ENCODE measurements around the gene MUC5AC. TPM values are rescaled to one million over a fixed set of nuclear protein-coding genes. Genes with fewer than 3 reads are reported as not detected.

The MUC5AC gene
- total and polyA plus RNA-seq, 2 experiments from 2014 or later, result not detected

GRCh38 chr11:1177020-1177770, 19.4 kb downstream of the MUC5AC start:
- TF ChIP-seq EZH2 (IDR thresholded peaks at IDR 0.05; ENCODE audit: insufficient read depth, poor library complexity, severe bottlenecking), result no peak
- TF ChIP-seq EZH2phosphoT487 (IDR thresholded peaks at IDR 0.05; ENCODE audit: insufficient read depth, low read depth), result no peak
- Histone ChIP-seq H3K9ac (no peak overlapping the region), H4K20me1 (ENCODE audit: insufficient read depth) (no peaks in the 10 kb centered on the region), H3K27me3 (replicated peaks; ENCODE audit: insufficient read depth) (no peaks in the 10 kb centered on the region), H3K9me2 (ENCODE audit: insufficient read depth) (no peaks in the 10 kb centered on the region), H3F3A (ENCODE audit: insufficient read depth) (no peaks in the 10 kb centered on the region), H3K4me1 (ENCODE audit: insufficient read depth) (no peaks in the 10 kb centered on the region), H3K27ac (no peak overlapping the region), H3K9me3 (ENCODE audit: low read depth) (no peaks in the 10 kb centered on the region), H2AFZ (no peak overlapping the region), H3K36me3 (ENCODE audit: low read depth) (no peaks in the 10 kb centered on the region), H3K79me2 (ENCODE audit: insufficient read depth) (no peaks in the 10 kb centered on the region), H3K4me3 (no peak overlapping the region), H3K4me2 (ENCODE audit: unreplicated experiment) (no peak overlapping the region)
- 65 to 68% methylated on average over 29 to 33 of the region's 34 CpGs for WGBS, 2 experiments (ENCODE audit: low coverage in 1 of 2, low lambda C conversion rate in 2 of 2, missing lambda C conversion rate in 2 of 2)
- no peak for DNase-seq
- in situ Hi-C loops (cut with MboI), result no loop called here

GRCh38 chr11:1177771-1178090, 20.0 kb downstream of the MUC5AC start:
- no peak for DNase-seq
- H3K79me2 ChIP-seq (ENCODE audit: insufficient read depth), result no peaks in the 10 kb centered on the region
- no peaks in the 10 kb centered on the region for H3K9me2 ChIP-seq (ENCODE audit: insufficient read depth)
- H3F3A ChIP-seq (ENCODE audit: insufficient read depth), result no peaks in the 10 kb centered on the region
- H3K27ac ChIP-seq, result no peak overlapping the region
- no peak overlapping the region for H2AFZ ChIP-seq
- H3K27me3 ChIP-seq (replicated peaks; ENCODE audit: insufficient read depth), result no peaks in the 10 kb centered on the region
- H4K20me1 ChIP-seq (ENCODE audit: insufficient read depth), result no peaks in the 10 kb centered on the region
- H3K4me3 ChIP-seq, result no peak overlapping the region
- in situ Hi-C loops (cut with MboI), result no loop called here
- H3K4me2 ChIP-seq (ENCODE audit: unreplicated experiment), result no peak overlapping the region
- H3K9me3 ChIP-seq (ENCODE audit: low read depth), result no peaks in the 10 kb centered on the region
- H3K4me1 ChIP-seq (ENCODE audit: insufficient read depth), result no peaks in the 10 kb centered on the region
- WGBS, 2 experiments (ENCODE audit: low coverage in 1 of 2, low lambda C conversion rate in 2 of 2, missing lambda C conversion rate in 2 of 2), result 67 to 73% methylated on average over 12 of the region's 12 CpGs
- no peak overlapping the region for H3K9ac ChIP-seq
- TF ChIP-seq EZH2 (IDR thresholded peaks at IDR 0.05; ENCODE audit: insufficient read depth, poor library complexity, severe bottlenecking), result no peak
- no peak for TF ChIP-seq EZH2phosphoT487 (IDR thresholded peaks at IDR 0.05; ENCODE audit: insufficient read depth, low read depth)
- no peaks in the 10 kb centered on the region for H3K36me3 ChIP-seq (ENCODE audit: low read depth)

DNA sequence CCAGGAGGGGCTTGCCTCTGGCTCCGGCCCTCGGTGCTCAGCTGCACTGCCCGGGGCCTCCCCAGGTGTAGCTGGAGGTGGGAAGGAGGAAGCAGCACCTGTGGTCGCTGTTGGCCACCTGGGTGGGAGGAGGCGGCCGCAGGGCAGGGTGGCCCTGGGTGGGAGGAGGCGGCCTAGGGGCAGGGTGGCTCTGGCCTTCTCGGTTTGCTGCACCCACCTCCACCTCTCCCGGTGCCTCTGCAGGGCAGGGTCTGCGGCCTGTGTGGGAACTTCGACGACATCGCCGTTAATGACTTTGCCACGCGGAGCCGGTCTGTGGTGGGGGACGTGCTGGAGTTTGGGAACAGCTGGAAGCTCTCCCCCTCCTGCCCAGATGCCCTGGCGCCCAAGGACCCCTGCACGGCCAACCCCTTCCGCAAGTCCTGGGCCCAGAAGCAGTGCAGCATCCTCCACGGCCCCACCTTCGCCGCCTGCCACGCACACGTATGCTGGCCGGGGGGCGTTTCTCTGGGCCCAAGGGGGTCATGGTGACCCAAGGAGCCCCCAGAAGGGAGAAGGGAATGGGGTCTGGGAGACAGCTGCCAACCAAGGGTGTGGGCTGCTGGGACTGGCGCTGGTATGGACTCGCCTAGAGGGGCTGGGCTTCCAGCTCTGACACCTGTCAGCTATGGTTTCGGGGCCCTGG, 20.6 kb downstream of the MUC5AC start:
- Histone ChIP-seq H3K9me3 (ENCODE audit: low read depth) (no peaks in the 10 kb centered on the region), H3F3A (ENCODE audit: insufficient read depth) (no peaks in the 10 kb centered on the region), H3K4me3 (no peak overlapping the region), H3K79me2 (ENCODE audit: insufficient read depth) (no peaks in the 10 kb centered on the region), H3K36me3 (ENCODE audit: low read depth) (no peaks in the 10 kb centered on the region), H2AFZ (no peak overlapping the region), H3K4me2 (ENCODE audit: unreplicated experiment) (no peak overlapping the region), H4K20me1 (ENCODE audit: insufficient read depth) (no peaks in the 10 kb centered on the region), H3K9me2 (ENCODE audit: insufficient read depth) (no peaks in the 10 kb centered on the region), H3K4me1 (ENCODE audit: insufficient read depth) (no peaks in the 10 kb centered on the region), H3K27me3 (replicated peaks; ENCODE audit: insufficient read depth) (no peaks in the 10 kb centered on the region), H3K9ac (no peak overlapping the region), H3K27ac (no peak overlapping the region)
- no peak for DNase-seq
- WGBS, 2 experiments (ENCODE audit: low coverage in 1 of 2, low lambda C conversion rate in 2 of 2, missing lambda C conversion rate in 2 of 2), result 66 to 68% methylated on average over 30 to 31 of the region's 31 CpGs
- no peak for TF ChIP-seq EZH2 (IDR thresholded peaks at IDR 0.05; ENCODE audit: insufficient read depth, poor library complexity, severe bottlenecking)
- no peak for TF ChIP-seq EZH2phosphoT487 (IDR thresholded peaks at IDR 0.05; ENCODE audit: insufficient read depth, low read depth)
- in situ Hi-C loops (cut with MboI), result no loop called here

GRCh38 chr11:1178906-1179305, 21.2 kb downstream of the MUC5AC start:
- no peak for DNase-seq
- TF ChIP-seq EZH2phosphoT487 (IDR thresholded peaks at IDR 0.05; ENCODE audit: insufficient read depth, low read depth) (no peak), EZH2 (IDR thresholded peaks at IDR 0.05; ENCODE audit: insufficient read depth, poor library complexity, severe bottlenecking) (no peak)
- Histone ChIP-seq H3K36me3 (ENCODE audit: low read depth) (no peaks in the 10 kb centered on the region), H3K4me2 (ENCODE audit: unreplicated experiment) (no peak overlapping the region), H4K20me1 (ENCODE audit: insufficient read depth) (no peaks in the 10 kb centered on the region), H3K79me2 (ENCODE audit: insufficient read depth) (no peaks in the 10 kb centered on the region), H3K9me3 (ENCODE audit: low read depth) (no peaks in the 10 kb centered on the region), H3K27me3 (replicated peaks; ENCODE audit: insufficient read depth) (no peaks in the 10 kb centered on the region), H2AFZ (no peak overlapping the region), H3K27ac (no peak overlapping the region), H3F3A (ENCODE audit: insufficient read depth) (no peaks in the 10 kb centered on the region), H3K4me3 (no peak overlapping the region), H3K4me1 (ENCODE audit: insufficient read depth) (no peaks in the 10 kb centered on the region), H3K9me2 (ENCODE audit: insufficient read depth) (no peaks in the 10 kb centered on the region), H3K9ac (no peak overlapping the region)
- in situ Hi-C loops (cut with MboI), result no loop called here
- WGBS, 2 experiments (ENCODE audit: low coverage in 1 of 2, low lambda C conversion rate in 2 of 2, missing lambda C conversion rate in 2 of 2), result 73 to 77% methylated on average over 24 to 29 of the region's 29 CpGs

Data from GM23248 (cell line).